ENCODE measurements around the gene MTMR2.

Gene MTMR2

GRCh38 chr11:95917193-95918036 is 6.5 kb downstream of the MTMR2 start:
- no peak for DNase-seq

GRCh38 chr11:95916049-95916448 is 7.9 kb downstream of the MTMR2 start:
- no peak for DNase-seq

- no peak for DNase-seq
Measured at GRCh38 chr11:95915051-95915450, 8.9 kb downstream of the MTMR2 start.

DNA sequence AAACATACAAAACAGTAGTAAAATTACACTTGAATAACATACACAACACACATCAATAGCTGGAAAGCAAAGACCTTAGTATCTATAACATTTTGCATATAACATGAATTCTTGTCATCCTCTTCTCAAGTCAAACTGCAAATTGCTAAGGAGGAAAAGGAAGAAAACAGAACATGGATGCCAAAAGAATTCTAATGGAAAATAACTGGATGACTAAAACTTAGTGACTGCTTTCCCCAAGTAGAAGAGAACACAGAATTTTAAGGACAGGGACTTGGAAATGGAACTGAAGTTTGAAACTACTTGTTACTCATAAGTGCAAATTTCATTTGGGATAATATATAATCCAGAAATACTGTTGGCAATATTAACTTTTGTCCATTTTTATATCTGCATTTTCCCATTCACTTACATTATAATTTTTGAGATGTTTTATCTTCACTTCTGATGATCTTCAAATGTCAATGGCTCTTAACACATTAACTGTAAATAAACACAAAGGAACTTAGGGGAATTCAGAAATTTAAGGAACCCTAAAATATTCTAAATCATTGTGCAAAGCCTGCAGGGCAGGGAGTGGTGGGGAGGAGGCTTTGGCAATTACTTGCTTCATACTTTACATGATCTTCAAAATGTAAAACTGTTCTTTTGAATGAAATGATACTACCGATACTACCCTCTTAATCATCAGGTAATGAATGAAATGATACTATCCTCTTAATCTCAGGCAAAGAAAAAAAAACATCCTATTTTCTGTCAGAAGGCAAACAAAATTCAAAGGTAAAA is 9.9 kb downstream of the MTMR2 start:
- DNase-seq = no peak

DNA sequence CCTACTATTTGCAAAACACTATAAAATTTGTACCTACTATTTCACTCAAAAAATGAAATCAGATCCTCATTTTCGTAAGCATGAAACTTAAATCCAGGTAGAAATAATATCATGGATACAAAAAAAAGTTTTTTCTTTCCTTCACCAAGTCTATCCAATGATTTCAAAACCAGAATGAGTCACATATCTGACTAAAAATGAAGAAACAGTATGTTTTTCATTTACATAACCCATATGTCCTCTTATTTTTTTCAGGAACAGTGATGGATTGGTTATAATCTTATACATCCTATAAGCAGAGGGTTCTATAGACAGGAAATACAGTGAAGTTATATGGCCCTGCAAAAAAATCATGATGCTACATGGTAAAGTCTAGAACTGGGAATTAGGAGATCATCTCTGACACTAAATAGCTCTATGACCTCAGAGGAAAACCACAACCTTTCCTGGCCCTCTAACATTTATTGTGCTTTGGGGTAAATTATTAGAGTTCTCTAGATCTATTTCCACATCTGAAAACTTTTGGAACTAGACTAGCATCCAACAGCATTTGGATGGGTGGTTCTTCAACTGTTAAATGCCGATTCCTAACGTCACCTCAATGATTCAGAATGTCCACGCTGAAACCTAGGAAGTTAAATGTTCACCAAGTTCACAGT is 10.9 kb downstream of the MTMR2 start:
- DNase-seq = no peak

DNA sequence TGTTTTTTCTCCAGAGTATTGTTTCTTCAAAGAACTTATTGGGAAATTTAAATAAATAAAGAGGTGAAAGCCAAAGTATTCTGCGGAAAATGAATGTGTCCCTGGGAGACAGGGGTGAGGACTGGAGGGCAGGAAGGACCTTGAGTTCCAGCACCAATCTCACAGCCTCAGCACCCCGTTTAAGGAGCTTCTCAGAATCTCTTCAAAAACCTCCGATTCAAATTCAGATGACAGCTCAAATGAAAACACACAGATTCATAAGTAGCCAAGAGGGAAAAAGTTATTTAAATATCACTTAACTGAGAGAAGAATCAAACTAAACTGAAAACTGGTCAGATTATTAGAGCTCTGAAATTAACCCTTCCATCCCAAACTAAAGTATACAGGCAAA is 12.5 kb downstream of the MTMR2 start:
- DNase-seq = no peak

DNA sequence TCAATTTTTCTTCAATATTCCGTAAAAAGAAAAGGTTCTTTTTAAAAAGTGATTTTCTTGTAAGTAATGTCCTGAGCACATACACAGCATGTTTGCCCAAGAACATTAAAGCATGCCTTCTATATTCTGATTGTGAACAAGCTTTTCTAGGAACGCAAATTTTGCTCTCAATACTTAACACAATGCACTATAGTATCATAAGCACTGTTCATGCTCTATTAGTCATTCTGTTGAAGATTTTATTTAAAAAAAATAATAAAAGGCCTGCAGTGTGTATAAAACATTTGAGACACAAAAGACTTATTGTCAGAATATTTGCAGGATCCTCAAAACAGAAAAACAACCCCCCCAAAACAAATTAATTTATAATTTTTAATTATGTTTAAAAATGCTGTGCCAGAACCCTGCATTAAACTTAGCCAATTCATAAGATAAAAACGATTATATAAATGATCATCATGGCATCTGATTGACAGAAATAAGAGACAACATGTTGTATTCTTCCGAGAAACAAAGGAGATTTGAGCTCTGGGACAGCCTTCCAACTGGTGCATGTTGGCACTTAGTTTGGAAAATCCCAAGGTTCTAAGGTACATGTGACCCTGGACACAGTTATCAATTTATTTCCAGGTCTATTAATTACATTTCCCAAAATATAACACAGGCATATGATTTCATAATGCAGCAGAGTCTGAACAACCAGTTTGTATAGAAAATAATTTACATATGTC is 13.1 kb downstream of the MTMR2 start:
- no peak for DNase-seq

DNA sequence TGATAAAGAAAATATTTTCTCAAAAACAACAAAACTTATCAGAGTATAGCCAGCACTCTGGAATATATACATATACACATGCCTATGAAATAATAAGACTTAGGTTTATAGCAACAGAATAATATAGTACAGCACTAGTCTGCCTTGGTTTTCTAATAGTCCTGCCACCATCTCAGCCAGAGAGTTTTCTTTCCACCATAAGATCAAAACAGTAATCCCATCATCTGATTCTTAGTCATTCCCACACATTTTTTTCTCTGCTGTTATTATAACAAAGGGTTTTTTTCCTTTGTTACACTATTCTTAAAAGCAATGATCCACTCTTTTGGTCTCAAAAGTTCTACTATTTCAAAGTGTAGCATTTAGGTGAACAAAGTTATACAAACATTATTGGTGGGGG is 15.1 kb downstream of the MTMR2 start:
- DNase-seq = no peak

DNA sequence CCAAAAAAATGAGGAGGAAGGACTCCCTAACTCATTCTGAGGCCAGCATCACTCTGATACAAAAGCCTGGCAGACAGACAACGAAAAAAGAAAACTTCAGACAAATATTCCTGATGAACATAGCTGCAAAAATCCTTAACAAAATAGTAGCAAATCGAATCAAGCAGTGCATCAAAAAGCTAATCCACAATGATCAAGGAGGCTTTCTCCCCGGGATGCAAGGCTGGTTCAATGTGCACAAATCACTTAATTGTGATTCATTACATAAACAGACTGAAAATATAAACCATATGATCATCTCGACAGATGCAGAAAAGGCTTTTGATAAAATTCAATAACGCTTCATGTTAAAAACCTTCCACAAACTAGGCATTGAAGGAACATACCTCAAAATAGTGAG is 16.4 kb downstream of the MTMR2 start:
- DNase-seq = no peak

- DNase-seq = no peak
Measured at GRCh38 chr11:95904009-95904650, 19.8 kb downstream of the MTMR2 start.

- no peak for DNase-seq
Measured at GRCh38 chr11:95898782-95899181, 25.1 kb downstream of the MTMR2 start.

DNA sequence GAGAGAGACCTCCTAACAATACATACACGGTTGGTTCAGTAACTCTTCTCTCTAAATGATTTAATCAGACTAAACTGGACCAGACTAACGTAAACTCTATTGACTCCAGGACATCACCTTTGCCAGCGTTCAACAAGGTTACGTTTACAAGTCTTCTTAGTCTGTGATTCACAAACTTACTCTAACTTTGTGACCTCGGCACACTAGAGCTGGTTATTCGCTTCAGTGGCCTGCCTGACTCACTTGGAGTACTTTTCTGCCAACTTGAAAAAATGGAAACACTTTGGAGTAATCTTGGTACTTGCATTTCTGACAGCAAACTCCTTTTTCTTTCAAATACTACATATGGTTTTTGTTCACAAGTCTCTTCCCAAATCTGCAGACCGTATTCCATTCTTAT is 26.2 kb downstream of the MTMR2 start:
- no peak for DNase-seq

- DNase-seq = no peak
Measured at GRCh38 chr11:95895815-95896214, 28.1 kb downstream of the MTMR2 start.

DNA sequence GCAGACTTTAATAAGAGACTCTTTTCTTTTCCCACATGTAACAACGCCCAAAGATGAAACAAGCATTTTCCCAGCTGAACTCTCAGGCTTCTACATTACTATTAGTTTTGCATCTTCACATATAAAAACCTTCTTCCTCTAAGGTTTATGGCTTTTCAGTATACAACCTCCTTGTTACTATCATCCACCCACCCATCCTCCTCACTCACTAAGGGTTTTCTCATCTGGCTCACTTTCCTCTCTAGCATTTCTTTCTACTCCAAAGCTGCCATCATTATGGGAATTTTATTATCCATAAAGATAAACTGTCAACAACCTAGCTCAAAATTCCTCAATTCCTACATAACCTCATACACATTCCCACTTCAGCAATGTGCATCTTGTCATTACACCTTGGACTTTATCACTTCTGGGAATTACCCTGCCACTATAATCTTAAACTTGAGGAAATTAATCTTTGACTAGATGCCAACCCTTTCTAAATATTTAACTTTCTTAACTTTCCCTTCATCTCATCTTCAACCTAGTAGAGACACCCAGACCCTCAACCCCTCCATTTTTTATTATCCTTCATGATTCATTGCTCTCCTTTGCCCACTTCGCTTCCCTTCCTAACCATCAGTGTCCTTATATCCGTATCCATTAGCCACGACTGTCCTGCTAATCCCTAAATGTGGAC is 30.9 kb downstream of the MTMR2 start:
- DNase-seq = no peak

DNA sequence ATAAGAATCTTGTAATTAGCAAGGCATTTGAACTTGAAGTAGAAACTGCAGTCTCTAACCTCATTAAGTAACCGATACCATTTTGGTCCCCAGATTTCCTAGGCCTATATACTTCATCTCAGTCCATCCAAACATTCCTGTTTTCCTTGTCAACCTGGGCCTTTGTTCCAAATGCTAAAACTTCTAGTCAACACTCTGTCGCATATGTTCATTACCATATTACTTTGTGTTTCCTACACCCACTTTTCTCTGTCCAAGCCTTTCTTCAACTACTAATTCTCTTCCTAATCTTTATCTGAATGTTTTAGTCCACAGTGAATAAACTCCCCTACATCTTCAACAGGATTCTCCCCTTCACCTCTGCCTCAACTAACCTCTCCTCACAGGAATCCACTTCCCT is 31.4 kb downstream of the MTMR2 start:
- DNase-seq = no peak

- no peak for DNase-seq
Measured at GRCh38 chr11:95891423-95892170, 32.3 kb downstream of the MTMR2 start.

DNA sequence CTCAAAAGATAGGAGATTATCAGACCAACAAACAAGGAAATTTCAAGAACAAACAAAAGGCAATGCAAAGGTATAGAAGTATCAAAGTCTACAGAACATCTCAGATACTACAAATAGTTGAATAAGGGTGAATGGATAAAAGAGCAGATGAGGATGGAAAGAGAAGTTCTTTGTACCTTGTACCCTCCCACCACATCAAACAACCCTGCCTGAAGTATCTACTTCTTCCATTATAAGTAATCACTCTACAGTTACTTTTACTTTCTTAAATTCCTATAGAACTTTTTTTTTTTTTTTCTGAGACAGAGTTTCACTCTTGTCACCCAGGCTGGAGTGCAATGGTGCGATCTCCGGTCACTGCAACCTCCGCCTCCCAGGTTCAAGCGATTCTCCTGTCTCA is 35.1 kb downstream of the MTMR2 start:
- no peak for DNase-seq

GRCh38 chr11:95888439-95888838 is 35.5 kb downstream of the MTMR2 start:
- DNase-seq = no peak

- no peak for DNase-seq
Measured at GRCh38 chr11:95886462-95886861, 37.4 kb downstream of the MTMR2 start.

DNA sequence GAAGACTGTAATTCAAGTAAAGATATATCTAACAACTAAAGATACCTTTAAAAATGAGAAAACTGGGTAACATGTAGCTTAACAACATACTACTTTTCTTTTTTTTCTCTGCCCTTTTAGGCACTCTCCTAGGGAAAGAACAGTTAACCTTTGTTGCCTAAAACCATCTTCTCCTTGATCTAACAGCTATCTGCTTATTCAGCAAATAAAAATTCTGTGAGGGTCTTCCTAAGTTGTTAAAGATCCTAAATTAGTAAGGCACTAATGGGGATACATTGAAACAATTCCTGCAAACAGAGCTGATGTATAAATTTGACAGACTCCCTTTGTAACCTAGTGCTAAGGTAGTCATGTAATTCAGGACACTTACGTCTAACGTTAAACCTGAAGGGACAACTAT is 39.1 kb downstream of the MTMR2 start:
- no peak for DNase-seq

DNA sequence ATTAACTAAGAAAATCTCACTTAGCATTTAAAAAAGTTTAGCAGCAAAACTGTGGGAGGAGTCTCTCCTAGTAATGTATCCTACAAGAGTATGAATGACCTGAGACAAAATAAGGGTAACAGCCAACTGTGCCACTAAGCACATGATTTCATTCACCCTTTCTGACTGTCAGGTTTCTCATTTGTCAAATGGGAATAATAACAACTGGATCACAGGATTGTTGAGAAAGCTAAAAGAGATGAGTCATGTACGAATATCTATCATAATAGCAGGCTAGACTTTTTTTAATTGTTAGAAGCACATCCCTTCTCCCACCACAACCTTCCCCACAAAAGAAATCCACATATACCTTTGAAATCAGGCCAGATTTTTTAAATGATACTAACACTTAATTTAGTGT is 39.5 kb downstream of the MTMR2 start:
- DNase-seq = no peak

Data from activated T-cell treated with anti-CD3 and anti-CD28 coated beads, Interleukin-2, amount 50 U/mL, for 1 hour (primary cell).